ENCODE results near the gene TSPAN10.

The TSPAN10 gene

DNA sequence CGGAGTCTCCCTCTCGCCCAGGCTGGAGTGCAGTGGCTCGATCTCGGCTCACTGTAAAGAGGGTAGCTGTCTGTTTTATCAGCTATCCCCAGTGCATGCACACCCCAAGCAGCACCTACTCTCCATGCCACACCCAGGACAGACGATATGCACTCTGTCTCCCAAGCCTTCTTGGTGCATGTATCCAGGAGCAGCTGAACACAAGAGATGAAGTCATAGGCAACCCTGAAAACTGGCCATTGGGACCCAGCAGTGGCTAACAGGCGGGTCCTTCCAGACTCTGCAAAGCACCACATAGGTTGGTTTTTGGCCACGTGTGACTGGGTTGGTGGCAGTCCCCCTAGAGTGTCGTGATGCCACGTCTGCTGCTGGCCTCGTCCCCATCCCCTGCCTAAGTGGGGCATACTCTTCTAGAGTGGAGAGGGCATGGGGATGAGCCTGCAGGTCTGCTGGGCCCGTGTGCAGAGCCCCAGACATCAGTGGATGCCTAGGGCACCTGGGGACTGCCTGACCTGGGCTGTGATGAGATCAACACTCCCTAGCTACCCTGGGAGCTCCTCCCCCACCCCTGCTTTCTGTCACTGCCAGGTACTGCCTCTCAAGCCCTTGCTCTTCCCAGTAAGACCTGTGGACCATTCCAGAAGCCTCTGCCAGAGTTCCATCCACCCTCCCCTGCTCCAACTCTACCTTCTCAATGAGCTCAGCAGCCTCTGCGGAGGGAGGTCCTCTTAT is 10.0 kb downstream of the TSPAN10 start:
- no peak overlapping the region for H3K27ac ChIP-seq

DNA sequence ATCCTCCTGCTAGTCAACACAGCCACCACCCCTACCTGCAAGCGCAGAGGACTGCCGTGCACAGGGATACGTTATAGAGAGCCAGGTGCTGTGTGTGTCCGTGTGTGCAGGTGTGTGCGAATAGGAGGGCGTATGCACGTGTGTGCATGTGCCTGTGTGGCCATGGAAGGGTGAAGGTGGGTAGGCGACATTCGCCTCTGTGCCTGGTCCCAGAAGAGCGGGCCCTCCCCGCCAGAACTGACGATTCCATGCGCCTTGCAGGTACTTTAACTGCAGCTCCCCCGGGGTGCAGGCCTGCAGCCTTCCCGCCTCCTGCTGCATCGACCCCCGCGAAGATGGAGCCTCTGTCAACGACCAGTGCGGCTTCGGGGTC is 10.6 kb downstream of the TSPAN10 start:
- TF ChIP-seq, protein P1, sequence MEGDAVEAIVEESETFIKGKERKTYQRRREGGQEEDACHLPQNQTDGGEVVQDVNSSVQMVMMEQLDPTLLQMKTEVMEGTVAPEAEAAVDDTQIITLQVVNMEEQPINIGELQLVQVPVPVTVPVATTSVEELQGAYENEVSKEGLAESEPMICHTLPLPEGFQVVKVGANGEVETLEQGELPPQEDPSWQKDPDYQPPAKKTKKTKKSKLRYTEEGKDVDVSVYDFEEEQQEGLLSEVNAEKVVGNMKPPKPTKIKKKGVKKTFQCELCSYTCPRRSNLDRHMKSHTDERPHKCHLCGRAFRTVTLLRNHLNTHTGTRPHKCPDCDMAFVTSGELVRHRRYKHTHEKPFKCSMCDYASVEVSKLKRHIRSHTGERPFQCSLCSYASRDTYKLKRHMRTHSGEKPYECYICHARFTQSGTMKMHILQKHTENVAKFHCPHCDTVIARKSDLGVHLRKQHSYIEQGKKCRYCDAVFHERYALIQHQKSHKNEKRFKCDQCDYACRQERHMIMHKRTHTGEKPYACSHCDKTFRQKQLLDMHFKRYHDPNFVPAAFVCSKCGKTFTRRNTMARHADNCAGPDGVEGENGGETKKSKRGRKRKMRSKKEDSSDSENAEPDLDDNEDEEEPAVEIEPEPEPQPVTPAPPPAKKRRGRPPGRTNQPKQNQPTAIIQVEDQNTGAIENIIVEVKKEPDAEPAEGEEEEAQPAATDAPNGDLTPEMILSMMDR (conservative IDR thresholded peaks at IDR 0.05), result no peak
- no peak overlapping the region for H3K27ac ChIP-seq

More for the DNA sequence above, 10.0 kb downstream of the TSPAN10 start:
- TF ChIP-seq, protein P1 (conservative IDR thresholded peaks at IDR 0.05), result no peak

DNA sequence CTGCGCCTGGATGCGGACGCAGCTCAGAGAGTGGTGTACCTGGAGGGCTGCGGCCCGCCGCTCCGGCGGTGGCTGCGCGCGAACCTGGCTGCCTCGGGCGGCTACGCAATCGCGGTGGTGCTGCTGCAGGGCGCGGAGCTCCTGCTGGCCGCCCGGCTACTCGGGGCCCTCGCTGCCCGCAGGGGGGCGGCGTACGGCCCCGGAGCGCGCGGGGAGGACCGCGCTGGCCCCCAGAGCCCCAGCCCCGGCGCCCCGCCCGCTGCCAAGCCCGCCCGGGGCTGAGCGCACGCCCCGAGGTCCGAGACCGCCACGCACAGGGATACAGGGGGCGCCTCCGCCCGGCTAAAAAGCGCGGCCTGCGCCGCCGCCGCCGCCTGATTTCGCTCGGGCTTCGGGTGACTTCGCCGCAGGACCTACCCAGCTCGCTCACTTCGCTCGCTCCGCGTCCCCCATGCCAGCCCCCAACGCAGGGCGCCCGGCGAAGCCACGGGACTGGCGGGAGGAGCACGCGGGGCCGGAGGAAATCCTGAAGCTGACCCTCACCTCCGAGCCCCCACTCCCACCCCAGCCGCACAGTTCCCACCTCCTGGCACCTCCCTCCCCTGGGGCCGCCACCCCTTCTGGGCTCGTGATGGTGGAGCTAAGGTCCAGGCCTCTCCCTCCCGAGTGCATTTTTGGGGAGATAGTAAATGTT is 11.2 kb downstream of the TSPAN10 start:
- H3K27ac ChIP-seq, result no peak overlapping the region
- TF ChIP-seq, protein P1 (conservative IDR thresholded peaks at IDR 0.05), result no peak

DNA sequence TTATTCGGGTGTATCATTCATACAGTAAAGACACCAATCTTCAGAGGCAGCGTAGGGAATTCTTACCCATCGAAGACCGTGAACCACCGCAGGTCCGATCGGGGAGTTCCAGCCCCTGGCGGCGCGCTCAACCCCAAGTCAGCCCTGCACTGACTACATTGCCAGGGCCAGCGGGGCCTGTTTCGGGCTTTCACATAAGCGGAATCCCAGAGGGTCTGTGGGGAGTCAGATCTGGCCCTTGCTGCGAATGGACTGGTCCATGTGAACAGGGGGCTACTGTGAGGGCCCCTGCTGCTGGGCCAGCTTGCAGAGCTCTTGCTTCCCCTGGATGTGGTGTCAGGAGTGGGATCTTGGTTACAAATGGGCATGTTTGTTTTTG is 11.7 kb downstream of the TSPAN10 start:
- TF ChIP-seq, protein P1 (conservative IDR thresholded peaks at IDR 0.05), result no peak
- H3K27ac ChIP-seq, result no peak overlapping the region

DNA sequence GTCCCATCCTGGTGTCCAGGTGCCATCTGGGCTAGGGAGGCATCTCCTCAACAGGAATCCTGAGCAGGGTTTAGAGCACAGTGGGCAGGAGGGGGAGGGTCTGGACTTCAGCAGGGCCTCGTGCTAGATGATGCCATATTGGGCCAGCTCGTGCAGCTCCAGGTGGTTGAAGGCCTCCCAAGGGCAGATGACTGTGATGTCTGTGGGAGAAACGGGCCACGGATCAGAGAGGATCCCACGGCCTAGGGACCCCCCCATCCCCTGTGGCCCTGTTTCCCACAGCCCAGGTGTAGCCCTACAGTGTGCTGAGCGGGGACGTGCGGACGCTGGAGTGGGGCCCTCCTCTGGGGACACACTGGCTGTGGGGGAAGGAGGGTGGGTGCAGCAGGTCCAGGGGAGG is 14.0 kb downstream of the TSPAN10 start:
- no peak overlapping the region; the same call in 1 of the 2 replicates for H3K27ac ChIP-seq
- TF ChIP-seq, protein P1 (conservative IDR thresholded peaks at IDR 0.05), result no peak

DNA sequence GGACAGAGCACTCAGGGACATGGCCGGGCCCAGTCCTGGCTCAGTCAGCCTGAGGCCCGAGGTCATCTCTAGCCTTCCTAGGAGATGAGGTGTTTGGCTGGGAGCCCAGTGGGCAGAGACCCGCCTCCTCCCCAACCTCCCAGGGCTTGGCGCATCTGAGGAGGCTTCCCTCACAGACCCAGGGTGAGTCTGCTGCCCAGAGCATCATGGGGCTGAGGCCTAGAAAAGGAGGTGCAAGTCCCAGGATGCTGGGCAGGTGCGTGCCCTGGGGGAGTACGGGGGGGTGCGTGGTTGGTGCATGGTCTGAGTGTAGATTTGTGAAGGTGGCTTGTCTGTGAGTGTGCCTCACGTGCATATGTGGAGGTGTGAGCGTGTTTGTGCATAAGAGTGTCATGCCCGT is 14.7 kb downstream of the TSPAN10 start:
- TF ChIP-seq, protein P1 (conservative IDR thresholded peaks at IDR 0.05), result no peak
- H3K27ac ChIP-seq, result no peak overlapping the region; the same call in 1 of the 2 replicates

DNA sequence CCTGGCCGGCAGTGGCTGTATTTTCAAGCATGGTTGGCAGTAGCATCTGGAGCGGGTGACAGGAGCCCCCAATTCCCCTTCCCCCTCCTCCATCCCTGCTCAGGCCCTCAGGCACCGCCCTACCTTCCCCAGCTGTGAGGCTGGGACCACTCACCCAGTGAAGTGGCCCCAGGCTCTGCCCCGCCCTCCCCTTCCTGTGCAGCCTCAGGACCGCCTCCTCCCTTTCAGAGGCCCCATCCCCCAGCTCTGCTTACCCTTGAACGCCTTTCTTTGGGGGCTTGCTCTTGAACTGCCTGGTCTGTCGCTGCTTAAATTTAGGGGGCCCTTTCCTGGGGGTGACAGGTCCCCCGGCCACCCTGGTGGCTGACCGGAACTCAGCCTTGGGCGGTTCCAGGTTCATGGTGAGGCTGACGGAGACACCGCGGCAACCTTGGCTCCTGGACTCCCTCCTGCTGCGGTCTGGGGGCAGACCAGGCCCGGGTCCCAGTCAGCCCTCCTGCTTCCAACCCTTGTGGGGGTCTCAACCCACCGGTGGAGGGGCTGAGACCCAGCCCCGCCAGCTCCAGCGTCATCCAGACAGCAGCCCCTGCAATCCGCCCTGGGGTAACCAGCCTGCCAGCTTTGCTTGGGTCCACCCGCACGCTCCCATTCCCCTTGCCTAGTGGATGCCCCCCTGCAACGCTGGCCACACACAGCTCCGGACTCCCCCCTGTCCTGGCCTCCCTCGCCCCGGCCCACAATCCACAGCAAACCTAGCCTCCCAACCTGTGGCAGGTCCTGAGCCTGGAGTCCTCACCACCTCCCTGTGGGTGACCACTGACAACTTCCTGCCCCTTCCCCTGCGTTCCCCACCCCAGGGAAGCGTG is 16.1 kb downstream of the TSPAN10 start:
- TF ChIP-seq, protein P1 (conservative IDR thresholded peaks at IDR 0.05), result no peak
- no peak overlapping the region for H3K27ac ChIP-seq

All from VCaP (cell line).